Stimulated activated CD4-positive, alpha-beta T cell treated with anti-CD3 and anti-CD28 coated beads, Interleukin-1b, Interleukin-23, amount 100 ng/mL, for 4 hours (primary cell): ENCODE measurements around the gene TMEM128.
"Not testable (repeated sequence)": the region's sequence is repeated elsewhere in the genome, so short reads cannot be mapped to it uniquely, and the experiment has no call there.

Experiments used
- DNase-seq, 2 donors: peaks; one replicate each; pipeline ENCODE4 v3.0.0-alpha.2; 2020; ENCODE audit warnings: low read depth in 2 of 2

The TMEM128 gene

GRCh38 chr4:4256799-4257198 lies 8.8 kb upstream of the TMEM128 start:
- DNase-seq, result no peak

- no peak for DNase-seq
Observed at GRCh38 chr4:4254666-4255065, 6.6 kb upstream of the TMEM128 start.

- DNase-seq, result no peak
Observed at GRCh38 chr4:4254199-4254598, 6.2 kb upstream of the TMEM128 start.

- DNase-seq, result no peak
Observed at GRCh38 chr4:4249866-4250265, 1.8 kb upstream of the TMEM128 start.

- DNase-seq, result not testable (repeated sequence)
Observed at GRCh38 chr4:4249342-4249741, 1.3 kb upstream of the TMEM128 start.

- no peak for DNase-seq
Observed at GRCh38 chr4:4248885-4249203, 821 bp upstream of the TMEM128 start.

- no peak for DNase-seq
Observed at GRCh38 chr4:4247696-4248028, 361 bp downstream of the TMEM128 start.

- DNase-seq, result no peak
Observed at GRCh38 chr4:4245172-4245571, 2.9 kb downstream of the TMEM128 start.

GRCh38 chr4:4239551-4239950 lies 8.5 kb downstream of the TMEM128 start:
- not testable (repeated sequence) for DNase-seq

GRCh38 chr4:4233610-4234009 lies 14.4 kb downstream of the TMEM128 start:
- no peak for DNase-seq

GRCh38 chr4:4228356-4228668 lies 19.7 kb downstream of the TMEM128 start:
- DNase-seq, result no peak

GRCh38 chr4:4227510-4228355 lies 20.3 kb downstream of the TMEM128 start:
- no peak for DNase-seq

- no peak for DNase-seq
Observed at GRCh38 chr4:4226606-4227438, 21.2 kb downstream of the TMEM128 start, which contains the start of gene OTOP1. OTOP1 (minus strand) TSS chr4:4226929; CDS start chr4:4226864, 65 bp downstream.

- DNase-seq, result no peak
Observed at GRCh38 chr4:4225915-4226605, 22.0 kb downstream of the TMEM128 start.

GRCh38 chr4:4217113-4217512 lies 30.9 kb downstream of the TMEM128 start:
- DNase-seq, result no peak

- DNase-seq, result no peak
Observed at GRCh38 chr4:4216648-4217047, 31.4 kb downstream of the TMEM128 start.

- not testable (repeated sequence) for DNase-seq
Observed at GRCh38 chr4:4213674-4214073, 34.3 kb downstream of the TMEM128 start.

- DNase-seq, result no peak
Observed at GRCh38 chr4:4206204-4206603, 41.8 kb downstream of the TMEM128 start.

GRCh38 chr4:4204401-4204745 lies 43.6 kb downstream of the TMEM128 start:
- DNase-seq, result no peak

- DNase-seq, result no peak
Observed at GRCh38 chr4:4203688-4204400, 44.2 kb downstream of the TMEM128 start.

- DNase-seq, result no peak
Observed at GRCh38 chr4:4202510-4202909, 45.5 kb downstream of the TMEM128 start.

- DNase-seq, result no peak
Observed at GRCh38 chr4:4200624-4201023, 47.4 kb downstream of the TMEM128 start.
